Gastrocnemius medialis (tissue), 4 donors: ENCODE results near the gene HMGCL.

Source experiments
- POLR2A ChIP-seq, 2 donors: fragments of 450-650 bp; IDR thresholded peaks; one replicate each; pipeline ENCODE4 v1.6.1; 2017; ENCODE audit warnings: antibody characterized with exemption in 2 of 2, mild to moderate bottlenecking in 2 of 2, moderate library complexity in 2 of 2
- TF ChIP-seq, protein P1 (sequence below), 5 experiments: fragments of 450-650 bp in 3 of 5; fragments of 200-600 bp in 2 of 5; sonication (generic) in 2 of 5; IDR thresholded peaks in 4 of 5; conservative IDR thresholded peaks in 1 of 5; 1 replicate in 4 of 5; 2 replicates in 1 of 5; pipeline ENCODE4 v1.5.1; 2016 to 2019; ENCODE audit warnings: antibody characterized with exemption in 5 of 5, mild to moderate bottlenecking in 3 of 5, moderate library complexity in 3 of 5

- TF ChIP-seq, protein P1, sequence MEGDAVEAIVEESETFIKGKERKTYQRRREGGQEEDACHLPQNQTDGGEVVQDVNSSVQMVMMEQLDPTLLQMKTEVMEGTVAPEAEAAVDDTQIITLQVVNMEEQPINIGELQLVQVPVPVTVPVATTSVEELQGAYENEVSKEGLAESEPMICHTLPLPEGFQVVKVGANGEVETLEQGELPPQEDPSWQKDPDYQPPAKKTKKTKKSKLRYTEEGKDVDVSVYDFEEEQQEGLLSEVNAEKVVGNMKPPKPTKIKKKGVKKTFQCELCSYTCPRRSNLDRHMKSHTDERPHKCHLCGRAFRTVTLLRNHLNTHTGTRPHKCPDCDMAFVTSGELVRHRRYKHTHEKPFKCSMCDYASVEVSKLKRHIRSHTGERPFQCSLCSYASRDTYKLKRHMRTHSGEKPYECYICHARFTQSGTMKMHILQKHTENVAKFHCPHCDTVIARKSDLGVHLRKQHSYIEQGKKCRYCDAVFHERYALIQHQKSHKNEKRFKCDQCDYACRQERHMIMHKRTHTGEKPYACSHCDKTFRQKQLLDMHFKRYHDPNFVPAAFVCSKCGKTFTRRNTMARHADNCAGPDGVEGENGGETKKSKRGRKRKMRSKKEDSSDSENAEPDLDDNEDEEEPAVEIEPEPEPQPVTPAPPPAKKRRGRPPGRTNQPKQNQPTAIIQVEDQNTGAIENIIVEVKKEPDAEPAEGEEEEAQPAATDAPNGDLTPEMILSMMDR (IDR thresholded peaks at IDR 0.05 in 4 of 5, conservative IDR thresholded peaks at IDR 0.05 in 1 of 5), result no peak
- no peak for TF ChIP-seq POLR2A (IDR thresholded peaks at IDR 0.05)
These were observed 49.0 kb downstream of the HMGCL start for GRCh38 chr1:23776217-23776616.
